Neural progenitor cell (in vitro differentiated cells): ENCODE data around the gene DLEU7.

ENCODE experiments used
- EZH2 ChIP-seq: fragments of 200-600 bp; sonication (generic); IDR thresholded peaks from 2 replicates; pipeline ENCODE4 v1.6.1; 2017; ENCODE audit warnings: antibody characterized with exemption, mild to moderate bottlenecking, moderate library complexity
- EZH2phosphoT487 ChIP-seq: fragments of 200-600 bp; sonication (generic); IDR thresholded peaks from 2 replicates; pipeline ENCODE4 v1.6.1; 2017; ENCODE audit warnings: antibody characterized with exemption

DNA sequence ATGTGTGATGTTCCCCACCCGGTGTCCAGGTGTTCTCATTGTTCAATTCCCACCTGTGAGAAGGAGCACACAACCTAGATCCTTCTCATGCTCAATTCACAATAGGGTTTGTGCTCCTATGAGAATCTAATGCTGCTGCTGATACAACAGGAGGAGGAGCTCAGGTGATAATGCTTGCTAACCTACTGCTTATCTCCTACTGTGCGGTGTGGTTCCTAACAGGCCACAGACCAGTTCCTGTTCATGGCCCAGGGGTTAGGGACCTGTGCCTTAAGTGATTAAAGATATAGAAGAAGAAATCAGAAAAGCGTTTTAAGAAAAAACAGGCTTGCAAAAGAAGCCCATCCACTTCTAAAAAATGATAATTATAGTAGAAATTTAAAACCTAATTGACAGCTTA is 17.5 kb downstream of the DLEU7 start:
- no peak for TF ChIP-seq EZH2phosphoT487
- no peak for TF ChIP-seq EZH2
